Bronchial epithelial cell (primary cell): Measurements from ENCODE around the gene MERTK. TPM values are rescaled to one million over a fixed set of nuclear protein-coding genes. Genes with fewer than 3 reads are reported as not detected.
"Not testable (repeated sequence)": the region's sequence is repeated elsewhere in the genome, so short reads cannot be mapped to it uniquely, and the experiment has no call there.

Experiments
- DNase-seq: peaks from one replicate; pipeline ENCODE4 v3.0.0-alpha.2; 2010; ENCODE audit warnings: low read depth
- FAIRE-seq: peaks from 2 replicates; lab custom pipeline; 2011; peaks lifted over from hg19 to GRCh38; lab: Jason Lieb, UNC
- H3K27me3 ChIP-seq: 2 replicates; pipeline ENCODE4 v1.5.1; 2011; ENCODE audit warnings: low read length; ENCODE audit not compliant: control insufficient read depth, insufficient read depth
- H3K36me3 ChIP-seq: 2 replicates; pipeline ENCODE4 v1.5.1; 2011; ENCODE audit warnings: low read length; ENCODE audit not compliant: control insufficient read depth, insufficient read depth
- H3K4me3 ChIP-seq: 2 replicates; pipeline ENCODE4 v1.5.1; 2011; ENCODE audit warnings: mild to moderate bottlenecking, low read depth, low read length, control low read depth
- total RNA-seq: library from RNA; depleted of rRNA; stranded (reverse); fragments of >200 nt; gene quantifications from 2 replicates; pipeline ENCODE4 v1.2.1, GENCODE V29; 2014
- TF ChIP-seq, protein P1 (sequence below): IDR thresholded peaks from 2 replicates; pipeline ENCODE4 v1.5.1; 2011; ENCODE audit warnings: mild to moderate bottlenecking, moderate library complexity, low read length, control low read depth, inconsistent platforms; ENCODE audit not compliant: insufficient read depth, severe bottlenecking

MERTK gene
- total RNA-seq, 1 donor from 2014 or later, result 3.9 TPM

GRCh38 chr2:112061840-112062239, 163.4 kb downstream of the MERTK start:
- Histone ChIP-seq H3K4me3 (no peak overlapping the region), H3K36me3 (peaks cover 15% of the 10 kb centered on the region), H3K27me3 (no peaks in the 10 kb centered on the region)
- TF ChIP-seq, protein P1, sequence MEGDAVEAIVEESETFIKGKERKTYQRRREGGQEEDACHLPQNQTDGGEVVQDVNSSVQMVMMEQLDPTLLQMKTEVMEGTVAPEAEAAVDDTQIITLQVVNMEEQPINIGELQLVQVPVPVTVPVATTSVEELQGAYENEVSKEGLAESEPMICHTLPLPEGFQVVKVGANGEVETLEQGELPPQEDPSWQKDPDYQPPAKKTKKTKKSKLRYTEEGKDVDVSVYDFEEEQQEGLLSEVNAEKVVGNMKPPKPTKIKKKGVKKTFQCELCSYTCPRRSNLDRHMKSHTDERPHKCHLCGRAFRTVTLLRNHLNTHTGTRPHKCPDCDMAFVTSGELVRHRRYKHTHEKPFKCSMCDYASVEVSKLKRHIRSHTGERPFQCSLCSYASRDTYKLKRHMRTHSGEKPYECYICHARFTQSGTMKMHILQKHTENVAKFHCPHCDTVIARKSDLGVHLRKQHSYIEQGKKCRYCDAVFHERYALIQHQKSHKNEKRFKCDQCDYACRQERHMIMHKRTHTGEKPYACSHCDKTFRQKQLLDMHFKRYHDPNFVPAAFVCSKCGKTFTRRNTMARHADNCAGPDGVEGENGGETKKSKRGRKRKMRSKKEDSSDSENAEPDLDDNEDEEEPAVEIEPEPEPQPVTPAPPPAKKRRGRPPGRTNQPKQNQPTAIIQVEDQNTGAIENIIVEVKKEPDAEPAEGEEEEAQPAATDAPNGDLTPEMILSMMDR, result no peak
- no peak for DNase-seq
- no peak for FAIRE-seq

- DNase-seq (no peak), FAIRE-seq (no peak)
- H3K4me3 ChIP-seq, result no peak overlapping the region
- H3K27me3 ChIP-seq, result no peaks in the 10 kb centered on the region
- H3K36me3 ChIP-seq, result peaks cover 19% of the 10 kb centered on the region
- TF ChIP-seq, protein P1, result no peak
Measured at GRCh38 chr2:112062894-112063293, 164.5 kb downstream of the MERTK start.

DNA sequence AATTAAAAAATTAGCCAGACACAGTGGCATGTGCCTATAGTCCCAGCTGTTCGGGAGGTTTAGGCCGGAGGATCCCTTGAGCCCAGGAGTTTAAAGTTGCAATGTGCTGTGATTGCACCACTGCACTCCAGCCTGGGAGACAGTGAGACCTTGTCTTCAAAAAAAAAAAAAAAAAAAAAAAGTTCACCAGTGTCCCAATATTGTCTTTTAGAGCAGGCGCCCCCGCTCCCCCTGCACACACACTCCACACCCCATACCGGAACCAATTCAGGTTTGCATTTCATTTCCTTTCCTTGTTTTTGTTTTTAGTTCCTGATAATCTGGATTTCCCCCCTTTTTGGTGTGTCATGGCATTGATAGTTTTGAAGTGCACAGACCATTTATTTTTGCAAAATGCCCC, 167.1 kb downstream of the MERTK start:
- DNase-seq (no peak), FAIRE-seq (no peak)
- Histone ChIP-seq H3K4me3 (no peak overlapping the region), H3K27me3 (no peaks in the 10 kb centered on the region), H3K36me3 (peaks cover 11% of the 10 kb centered on the region)
- TF ChIP-seq, protein P1, result no peak

GRCh38 chr2:112065966-112066365, 167.6 kb downstream of the MERTK start:
- DNase-seq (peak; percentile 76), FAIRE-seq (no peak)
- TF ChIP-seq, protein P1, result no peak
- Histone ChIP-seq H3K27me3 (no peaks in the 10 kb centered on the region), H3K36me3 (peaks cover 11% of the 10 kb centered on the region), H3K4me3 (no peak overlapping the region)

- not testable (repeated sequence) for H3K36me3 ChIP-seq, H3K4me3 ChIP-seq, H3K27me3 ChIP-seq, DNase-seq, FAIRE-seq
Measured at GRCh38 chr2:112069794-112070193, 171.4 kb downstream of the MERTK start.

DNA sequence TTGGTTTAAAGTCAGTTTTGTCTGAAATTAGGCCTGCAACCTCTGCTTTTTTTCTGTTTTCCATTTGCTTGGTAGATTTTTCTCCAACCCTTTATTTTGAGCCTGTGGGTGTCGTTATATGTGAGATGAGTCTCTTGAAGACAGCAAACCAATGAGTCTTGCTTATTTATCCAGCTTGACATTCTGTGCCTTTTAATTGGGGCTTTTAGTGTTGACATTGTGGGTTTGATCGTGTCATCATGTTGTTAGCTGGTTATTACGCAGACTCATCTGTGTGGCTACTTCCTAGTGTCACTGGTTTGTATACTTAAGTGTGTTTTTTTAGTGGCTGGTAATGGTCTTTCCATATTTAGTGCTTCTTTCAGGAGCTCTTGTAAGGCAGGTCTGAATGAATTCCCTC, 175.5 kb downstream of the MERTK start:
- peaks cover 7% of the 10 kb centered on the region for H3K36me3 ChIP-seq
- no peaks in the 10 kb centered on the region for H3K27me3 ChIP-seq
- DNase-seq (peak; percentile 23), FAIRE-seq (no peak)
- TF ChIP-seq, protein P1, result no peak
- no peak overlapping the region for H3K4me3 ChIP-seq
